ENCODE data around the gene MDM4. TPM values are rescaled to one million over a fixed set of nuclear protein-coding genes. Genes with fewer than 3 reads are reported as not detected.
"Not testable (repeated sequence)": the region's sequence is repeated elsewhere in the genome, so short reads cannot be mapped to it uniquely, and the experiment has no call there.

The MDM4 gene
- total RNA-seq, 1 donor from 2014 or later: 9.9 TPM

DNA sequence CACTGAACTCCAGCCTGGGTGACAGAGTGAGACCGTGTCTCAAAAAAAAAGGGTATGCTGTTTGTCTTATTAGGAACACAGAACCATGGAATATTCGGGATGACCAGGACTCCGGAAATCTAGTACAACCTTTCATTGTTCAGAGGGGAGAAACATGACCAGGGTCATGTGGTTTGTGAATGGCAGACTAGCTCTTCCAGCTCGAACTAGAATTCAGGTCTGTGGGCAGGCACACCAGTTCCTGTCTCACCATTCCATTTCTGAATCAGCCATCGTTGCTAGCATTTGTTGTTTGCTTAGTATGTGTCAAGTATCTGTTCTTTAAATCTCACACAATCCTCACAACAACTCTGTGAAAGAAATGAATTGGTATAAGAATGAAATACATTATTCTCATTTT lies 50.9 kb downstream of the MDM4 start:
- intact Hi-C loops (cut with DNase I): no loop called here
- Histone ChIP-seq H3K4me1 (no peaks in the 10 kb centered on the region), H3K4me3 (no peak overlapping the region), H3K9me3 (no peaks in the 10 kb centered on the region), H3K27ac (no peak overlapping the region), H3K36me3 (peaks cover 6 to 7% of the 10 kb centered on the region in 2 donors), H3K27me3 (no peaks in the 10 kb centered on the region)
- TF ChIP-seq CTCF (IDR thresholded peaks at IDR 0.05): no peak
- DNase-seq (ENCODE audit: low spot score in 2 of 2): no peak

DNA sequence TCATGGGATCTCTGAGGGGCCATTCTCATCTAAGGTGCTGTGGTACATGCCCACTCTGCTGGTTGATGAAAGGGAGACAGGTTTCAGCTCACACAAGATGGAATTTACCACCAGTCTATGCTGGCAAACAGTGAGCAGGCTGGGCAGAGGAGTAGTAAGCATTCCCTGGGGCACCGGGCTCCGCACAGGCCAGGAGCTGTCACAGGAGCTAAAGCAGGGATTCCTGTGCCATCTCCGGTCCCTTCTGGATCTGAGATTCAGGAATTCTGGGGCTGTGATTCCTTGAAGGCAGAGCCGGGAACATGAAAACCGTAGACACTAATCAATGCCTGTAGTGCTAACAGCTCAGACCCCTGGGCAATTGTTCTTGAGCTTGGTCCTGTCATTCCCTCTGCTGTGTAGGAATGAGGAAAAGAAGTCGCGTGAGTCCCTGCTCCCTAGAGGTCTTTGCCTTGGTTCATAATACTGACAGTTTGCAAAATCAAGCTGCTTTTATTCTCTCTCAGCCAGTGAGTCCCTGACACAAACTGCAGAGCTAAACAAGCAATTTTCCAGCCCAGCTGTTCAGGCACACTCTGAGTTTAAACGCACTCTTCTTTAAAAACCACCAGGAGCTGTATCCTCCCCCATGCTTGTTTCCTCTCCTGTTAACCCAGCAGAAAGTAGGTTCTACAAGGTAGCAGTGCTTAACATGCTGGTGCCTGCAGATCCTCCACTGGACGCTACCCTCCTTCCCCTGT lies 52.5 kb downstream of the MDM4 start:
- no peaks in the 10 kb centered on the region for H3K27me3 ChIP-seq
- no peak for TF ChIP-seq CTCF (IDR thresholded peaks at IDR 0.05)
- H3K36me3 ChIP-seq: no peaks in the 10 kb centered on the region
- H3K4me3 ChIP-seq: no peak overlapping the region
- H3K4me1 ChIP-seq: no peaks in the 10 kb centered on the region
- no peaks in the 10 kb centered on the region for H3K9me3 ChIP-seq
- intact Hi-C loops (cut with DNase I): no loop called here
- H3K27ac ChIP-seq: no peak overlapping the region
- no peak for DNase-seq (ENCODE audit: low spot score in 2 of 2)

DNA sequence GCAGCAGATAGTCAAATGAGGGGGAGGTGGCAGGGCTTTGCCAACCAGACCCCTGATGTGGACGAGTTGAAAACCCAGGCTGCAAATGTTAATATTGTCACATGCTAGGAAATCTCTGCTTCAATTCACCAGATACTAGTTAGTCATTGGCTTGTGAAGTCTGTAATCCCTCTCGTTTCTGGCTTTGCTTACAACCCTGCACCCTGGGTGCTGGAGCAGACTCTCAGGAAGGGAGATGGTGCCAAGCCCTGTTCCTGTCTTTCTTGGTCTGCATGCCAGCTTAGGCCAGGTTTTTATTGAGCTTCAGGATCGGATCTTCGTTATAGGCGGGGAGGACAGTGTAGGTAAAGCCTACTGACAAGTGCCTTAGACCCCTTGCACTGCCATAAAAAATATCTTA lies 53.3 kb downstream of the MDM4 start:
- no peak for DNase-seq (ENCODE audit: low spot score in 2 of 2)
- intact Hi-C loops (cut with DNase I): no loop called here
- Histone ChIP-seq H3K4me3 (no peak overlapping the region), H3K9me3 (no peaks in the 10 kb centered on the region), H3K36me3 (no peaks in the 10 kb centered on the region), H3K27me3 (no peaks in the 10 kb centered on the region), H3K4me1 (no peaks in the 10 kb centered on the region), H3K27ac (no peak overlapping the region)
- no peak for TF ChIP-seq CTCF (IDR thresholded peaks at IDR 0.05)

- H3K4me1 ChIP-seq; intact Hi-C loops (cut with DNase I); H3K4me3 ChIP-seq; H3K36me3 ChIP-seq; H3K27ac ChIP-seq; DNase-seq (ENCODE audit: low spot score in 2 of 2); H3K9me3 ChIP-seq; H3K27me3 ChIP-seq: not testable (repeated sequence)
Measured at GRCh38 chr1:204570021-204570420, 53.8 kb downstream of the MDM4 start.

DNA sequence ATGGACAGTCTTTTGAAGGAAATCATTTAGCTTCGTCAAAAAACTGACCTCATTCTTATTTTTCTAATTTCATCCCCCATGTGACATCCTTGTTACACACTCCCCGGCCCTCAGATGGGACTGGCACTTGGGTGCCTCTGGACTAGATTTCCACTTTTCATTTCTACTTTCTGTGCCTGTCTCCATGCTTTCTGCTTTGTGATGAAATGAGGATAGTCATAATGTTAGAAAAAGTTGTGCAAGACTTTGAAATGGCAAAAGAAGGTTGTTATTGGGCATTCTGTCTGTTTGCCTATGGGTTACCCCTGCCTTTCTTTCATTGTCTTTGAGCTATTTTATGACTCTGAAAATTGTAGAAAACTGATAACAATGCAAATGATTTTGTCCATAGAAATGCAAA lies 54.9 kb downstream of the MDM4 start:
- no peak for DNase-seq (ENCODE audit: low spot score in 2 of 2)
- Histone ChIP-seq H3K36me3 (no peaks in the 10 kb centered on the region), H3K27ac (no peak overlapping the region), H3K9me3 (no peaks in the 10 kb centered on the region), H3K4me3 (no peak overlapping the region), H3K27me3 (no peaks in the 10 kb centered on the region), H3K4me1 (no peaks in the 10 kb centered on the region)
- intact Hi-C loops (cut with DNase I): no loop called here
- no peak for TF ChIP-seq CTCF (IDR thresholded peaks at IDR 0.05)

- Histone ChIP-seq H3K27me3 (no peaks in the 10 kb centered on the region), H3K4me3 (no peak overlapping the region), H3K9me3 (no peaks in the 10 kb centered on the region), H3K27ac (no peak overlapping the region), H3K36me3 (no peaks in the 10 kb centered on the region), H3K4me1 (no peaks in the 10 kb centered on the region)
- no peak for DNase-seq (ENCODE audit: low spot score in 2 of 2)
- no peak for TF ChIP-seq CTCF (IDR thresholded peaks at IDR 0.05)
- intact Hi-C loops (cut with DNase I): no loop called here
Measured at GRCh38 chr1:204571631-204572030, 55.4 kb downstream of the MDM4 start.
